Mesendoderm (in vitro differentiated cells): ENCODE measurements around the gene ATP2C2.
"Not testable (repeated sequence)": the region's sequence is repeated elsewhere in the genome, so short reads cannot be mapped to it uniquely, and the experiment has no call there.

ENCODE experiments used
- DNase-seq: peaks from one replicate; pipeline ENCODE4 v3.0.0; 2013
- H2AK5ac ChIP-seq: 2 replicates; pipeline ENCODE4 v1.6.1; 2013; ENCODE audit warnings: low read length, inconsistent platforms
- H2BK120ac ChIP-seq: 2 replicates; pipeline ENCODE4 v1.6.1; 2013; ENCODE audit warnings: low read depth, mild to moderate bottlenecking, low read length, moderate library complexity, mixed read lengths
- H2BK15ac ChIP-seq: replicated peaks from 2 replicates; pipeline ENCODE4 v1.6.1; 2013; ENCODE audit warnings: low read depth, mild to moderate bottlenecking, moderate library complexity
- H2BK5ac ChIP-seq: 2 replicates; pipeline ENCODE4 v1.6.1; 2013; ENCODE audit warnings: low read length, inconsistent platforms
- H3K18ac ChIP-seq: 2 replicates; pipeline ENCODE4 v1.6.1; 2013; ENCODE audit warnings: mild to moderate bottlenecking, low read length, mixed read lengths
- H3K23ac ChIP-seq: one replicate; pipeline ENCODE4 v1.6.1; 2013; ENCODE audit warnings: low read length
- H3K27ac ChIP-seq: 2 replicates; pipeline ENCODE4 v1.5.1; 2013; ENCODE audit warnings: low read depth, mild to moderate bottlenecking, inconsistent platforms, low read length, moderate library complexity
- H3K27me3 ChIP-seq: 2 replicates; pipeline ENCODE4 v1.6.1; 2013; ENCODE audit warnings: low read length, control low read depth, mild to moderate bottlenecking, inconsistent platforms; ENCODE audit not compliant: insufficient read depth, poor library complexity
- H3K36me3 ChIP-seq: 2 replicates; pipeline ENCODE4 v1.6.1; 2013; ENCODE audit warnings: low read length, inconsistent platforms; ENCODE audit not compliant: control insufficient read depth, insufficient read depth
- H3K4ac ChIP-seq: one replicate; pipeline ENCODE4 v1.6.1; 2013; ENCODE audit warnings: low read depth, mild to moderate bottlenecking, low read length, moderate library complexity
- H3K4me1 ChIP-seq: 2 replicates; pipeline ENCODE4 v1.6.1; 2013; ENCODE audit warnings: low read depth, low read length, inconsistent platforms; ENCODE audit not compliant: control insufficient read depth
- H3K4me2 ChIP-seq: 2 replicates; pipeline ENCODE4 v1.6.1; 2013; ENCODE audit warnings: low read length
- H3K4me3 ChIP-seq: 2 replicates; pipeline ENCODE4 v1.5.1; 2013; ENCODE audit warnings: mild to moderate bottlenecking, low read length
- H3K56ac ChIP-seq: one replicate; pipeline ENCODE4 v1.6.1; 2013; ENCODE audit warnings: low read length
- H3K79me1 ChIP-seq: 2 replicates; pipeline ENCODE4 v1.6.1; 2013; ENCODE audit warnings: low read length, inconsistent platforms
- H3K79me2 ChIP-seq: 2 replicates; pipeline ENCODE4 v1.6.1; 2013; ENCODE audit warnings: mild to moderate bottlenecking, low read length; ENCODE audit not compliant: control insufficient read depth, insufficient read depth
- H3K9ac ChIP-seq: 2 replicates; pipeline ENCODE4 v1.6.1; 2013; ENCODE audit warnings: low read length, inconsistent platforms
- H4K5ac ChIP-seq: one replicate; pipeline ENCODE4 v1.6.1; 2013; ENCODE audit warnings: low read length
- H4K8ac ChIP-seq: one replicate; pipeline ENCODE4 v1.6.1; 2013; ENCODE audit warnings: low read depth, mild to moderate bottlenecking, control low read depth, low read length, moderate library complexity
- WGBS: extraction: QIAGEN DNeasy Blood & Tissue Kit; methylation state at CpG from one replicate; pipeline ENCODE4 v1.1.7; 2013; ENCODE audit warnings: low lambda C conversion rate, missing lambda C conversion rate; ENCODE audit not compliant: insufficient coverage; ENCODE audit errors: extremely low coverage; 5-methylcytosine and 5-hydroxymethylcytosine counted together

The ATP2C2 gene

DNA sequence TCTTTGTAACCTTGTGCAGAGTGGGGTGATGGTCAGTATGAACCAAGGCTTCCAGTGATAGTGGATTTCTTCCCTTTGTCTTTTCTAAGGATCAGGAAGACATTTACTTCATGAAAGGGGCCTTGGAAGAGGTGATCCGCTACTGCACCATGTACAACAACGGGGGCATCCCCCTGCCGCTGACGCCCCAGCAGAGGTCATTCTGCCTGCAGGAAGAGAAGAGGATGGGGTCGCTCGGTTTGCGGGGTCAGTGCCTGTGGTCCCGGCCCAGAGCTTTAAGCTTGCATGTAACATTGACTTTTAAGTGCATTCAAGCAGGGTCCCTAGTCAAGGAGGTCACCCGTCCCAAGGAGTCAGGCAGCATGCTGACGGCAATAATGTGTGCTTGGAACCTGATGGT lies 80.1 kb downstream of the ATP2C2 start:
- no peak for DNase-seq
- WGBS, result no CpG with 5 or more reads among the region's 10 CpGs
- no peaks in the 10 kb centered on the region for H3K36me3 ChIP-seq
- H3K18ac ChIP-seq, result no peak overlapping the region
- H3K56ac ChIP-seq, result no peak overlapping the region
- no peak overlapping the region for H2BK5ac ChIP-seq
- H3K4ac ChIP-seq, result no peak overlapping the region
- no peak overlapping the region for H3K4me3 ChIP-seq
- no peak overlapping the region for H3K9ac ChIP-seq
- no peak overlapping the region for H4K5ac ChIP-seq
- H2AK5ac ChIP-seq, result no peak overlapping the region
- no peaks in the 10 kb centered on the region for H3K79me2 ChIP-seq
- H3K27ac ChIP-seq, result no peak overlapping the region
- H2BK120ac ChIP-seq, result no peak overlapping the region
- H3K79me1 ChIP-seq, result no peaks in the 10 kb centered on the region
- no peaks in the 10 kb centered on the region for H3K4me1 ChIP-seq
- no peak overlapping the region for H2BK15ac ChIP-seq
- H4K8ac ChIP-seq, result no peak overlapping the region
- no peak overlapping the region for H3K4me2 ChIP-seq
- H3K23ac ChIP-seq, result no peak overlapping the region
- H3K27me3 ChIP-seq, result no peaks in the 10 kb centered on the region

GRCh38 chr16:84449156-84450140 lies 81.1 kb downstream of the ATP2C2 start:
- Histone ChIP-seq H3K79me2 (no peaks in the 10 kb centered on the region), H3K79me1 (no peaks in the 10 kb centered on the region), H3K27me3 (no peaks in the 10 kb centered on the region), H3K4me3 (no peak overlapping the region), H3K18ac (no peak overlapping the region), H2BK15ac (no peak overlapping the region), H2BK5ac (no peak overlapping the region), H3K4ac (no peak overlapping the region), H3K36me3 (no peaks in the 10 kb centered on the region), H3K9ac (no peak overlapping the region), H3K27ac (no peak overlapping the region), H3K56ac (no peak overlapping the region), H3K23ac (no peak overlapping the region), H3K4me2 (no peak overlapping the region), H2AK5ac (no peak overlapping the region), H2BK120ac (no peak overlapping the region), H3K4me1 (no peaks in the 10 kb centered on the region), H4K8ac (no peak overlapping the region), H4K5ac (no peak overlapping the region)
- no peak for DNase-seq
- no CpG with 5 or more reads among the region's 38 CpGs for WGBS

GRCh38 chr16:84450176-84450865 lies 82.0 kb downstream of the ATP2C2 start:
- DNase-seq, result no peak
- no peak overlapping the region for H3K23ac ChIP-seq
- H3K4me1 ChIP-seq, result no peaks in the 10 kb centered on the region
- no peaks in the 10 kb centered on the region for H3K36me3 ChIP-seq
- H2BK120ac ChIP-seq, result no peak overlapping the region
- no peaks in the 10 kb centered on the region for H3K27me3 ChIP-seq
- no peak overlapping the region for H4K5ac ChIP-seq
- no peak overlapping the region for H3K9ac ChIP-seq
- no peak overlapping the region for H3K27ac ChIP-seq
- no peak overlapping the region for H3K18ac ChIP-seq
- H3K4me2 ChIP-seq, result no peak overlapping the region
- H3K4me3 ChIP-seq, result no peak overlapping the region
- WGBS, result no CpG with 5 or more reads among the region's 11 CpGs
- H3K79me2 ChIP-seq, result no peaks in the 10 kb centered on the region
- H3K79me1 ChIP-seq, result no peaks in the 10 kb centered on the region
- H3K4ac ChIP-seq, result no peak overlapping the region
- H2AK5ac ChIP-seq, result no peak overlapping the region
- no peak overlapping the region for H4K8ac ChIP-seq
- no peak overlapping the region for H3K56ac ChIP-seq
- no peak overlapping the region for H2BK15ac ChIP-seq
- H2BK5ac ChIP-seq, result no peak overlapping the region

DNA sequence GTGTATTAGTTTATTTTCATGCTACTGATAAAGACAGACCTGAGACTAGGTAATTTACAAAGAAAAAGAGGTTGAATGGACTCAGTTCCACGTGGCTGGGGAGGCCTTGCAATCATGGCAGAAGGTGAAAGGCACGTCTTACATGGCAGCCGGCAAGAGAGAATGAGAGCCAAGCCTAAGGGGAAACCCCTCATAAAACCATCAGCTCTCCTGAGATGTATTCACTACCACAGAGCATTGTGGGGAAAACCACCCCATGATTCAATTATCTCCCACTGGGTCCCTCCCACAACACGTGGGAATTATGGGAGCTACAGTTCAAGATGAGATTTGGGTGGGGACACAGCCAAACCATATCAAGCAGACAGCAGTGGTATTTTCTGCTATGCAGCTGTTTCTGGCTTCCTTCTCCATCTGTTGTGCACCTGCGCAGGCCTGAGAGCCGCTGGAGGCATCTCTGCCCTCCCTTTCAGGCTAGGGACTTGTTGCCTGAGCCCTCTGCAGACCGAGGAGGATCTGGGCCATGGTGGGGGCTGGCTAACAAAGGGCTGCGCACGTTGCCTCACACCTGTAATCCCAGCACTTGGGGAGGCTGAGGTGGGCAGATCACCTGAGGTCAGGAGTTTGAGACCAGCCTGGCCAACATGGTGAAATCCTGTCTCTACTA lies 82.8 kb downstream of the ATP2C2 start:
- H3K9ac ChIP-seq, H2BK15ac ChIP-seq, H3K4me3 ChIP-seq, H4K8ac ChIP-seq, H3K27ac ChIP-seq, DNase-seq, H2AK5ac ChIP-seq, H3K4me2 ChIP-seq, H3K18ac ChIP-seq, H3K36me3 ChIP-seq, H4K5ac ChIP-seq, H3K4ac ChIP-seq, H3K27me3 ChIP-seq, H2BK5ac ChIP-seq, H2BK120ac ChIP-seq, H3K4me1 ChIP-seq, H3K56ac ChIP-seq, H3K79me1 ChIP-seq, H3K79me2 ChIP-seq, H3K23ac ChIP-seq: not testable (repeated sequence)
- no CpG with 5 or more reads among the region's 9 CpGs for WGBS

- no peak overlapping the region for H2AK5ac ChIP-seq
- H3K4ac ChIP-seq, result no peak overlapping the region
- no peak overlapping the region for H3K4me2 ChIP-seq
- H2BK120ac ChIP-seq, result no peak overlapping the region
- no CpG with 5 or more reads among the region's 17 CpGs for WGBS
- no peak overlapping the region for H3K18ac ChIP-seq
- no peak overlapping the region for H3K56ac ChIP-seq
- H3K79me1 ChIP-seq, result no peaks in the 10 kb centered on the region
- no peak overlapping the region for H2BK15ac ChIP-seq
- H3K23ac ChIP-seq, result no peak overlapping the region
- H3K36me3 ChIP-seq, result no peaks in the 10 kb centered on the region
- no peak for DNase-seq
- no peaks in the 10 kb centered on the region for H3K79me2 ChIP-seq
- H4K5ac ChIP-seq, result no peak overlapping the region
- H3K9ac ChIP-seq, result no peak overlapping the region
- no peak overlapping the region for H3K27ac ChIP-seq
- no peaks in the 10 kb centered on the region for H3K4me1 ChIP-seq
- no peaks in the 10 kb centered on the region for H3K27me3 ChIP-seq
- no peak overlapping the region for H2BK5ac ChIP-seq
- H3K4me3 ChIP-seq, result no peak overlapping the region
- no peak overlapping the region for H4K8ac ChIP-seq
These were observed 83.4 kb downstream of the ATP2C2 start for GRCh38 chr16:84451781-84452180.
